Liver (tissue), 9 donors: Measurements from ENCODE around the gene C6orf58. TPM values are rescaled to one million over a fixed set of nuclear protein-coding genes. Genes with fewer than 3 reads are reported as not detected.

Experiments
- DNase-seq: peaks from one replicate; pipeline ENCODE4 v3.0.0-alpha.2; 2017; ENCODE audit warnings: low spot score
- H3K27ac ChIP-seq, 2 donors: one replicate each; pipeline ENCODE4 v1.7.0; 2013; ENCODE audit warnings: inconsistent platforms in 2 of 2, low read length in 2 of 2, control low read depth in 1 of 2, low read depth in 1 of 2, mild to moderate bottlenecking in 1 of 2
- H3K27me3 ChIP-seq, 4 donors: one replicate each; pipeline versions ENCODE4 v1.6.1 to v1.7.0; 2013; ENCODE audit warnings: low read length in 3 of 4, inconsistent platforms in 1 of 4, mild to moderate bottlenecking in 1 of 4, moderate library complexity in 1 of 4; ENCODE audit not compliant: control insufficient read depth in 4 of 4, insufficient read depth in 4 of 4
- H3K36me3 ChIP-seq, 4 donors: one replicate each; pipeline versions ENCODE4 v1.6.1 to v1.7.0; 2013; ENCODE audit warnings: low read length in 3 of 4, mild to moderate bottlenecking in 3 of 4, low read depth in 1 of 4, moderate library complexity in 1 of 4; ENCODE audit not compliant: control insufficient read depth in 4 of 4, insufficient read depth in 3 of 4
- H3K4me1 ChIP-seq, 4 donors: one replicate each; pipeline versions ENCODE4 v1.6.1 to v1.7.0; 2013; ENCODE audit warnings: low read length in 3 of 4, mild to moderate bottlenecking in 3 of 4, moderate library complexity in 1 of 4; ENCODE audit not compliant: control insufficient read depth in 4 of 4, insufficient read depth in 4 of 4
- H3K4me3 ChIP-seq, 3 donors: one replicate each; pipeline versions ENCODE4 v1.6.1 to v1.7.0; 2013; ENCODE audit warnings: low read length in 3 of 3, control low read depth in 1 of 3, low read depth in 1 of 3, mild to moderate bottlenecking in 1 of 3
- H3K9ac ChIP-seq, 2 donors: one replicate each; pipeline ENCODE4 v1.7.0; 2013; ENCODE audit warnings: low read length in 2 of 2, mild to moderate bottlenecking in 2 of 2, moderate library complexity in 2 of 2, control low read depth in 1 of 2, low read depth in 1 of 2
- H3K9me3 ChIP-seq, 4 donors: one replicate each; pipeline versions ENCODE4 v1.6.1 to v1.7.0; 2013; ENCODE audit warnings: low read length in 3 of 4; ENCODE audit not compliant: control insufficient read depth in 4 of 4
- ATF3 ChIP-seq: IDR thresholded peaks from 2 replicates; pipeline ENCODE4 v1.6.1; 2016; ENCODE audit warnings: antibody characterized with exemption
- CTCF ChIP-seq: fragments of 150-350 bp; IDR thresholded peaks from 2 replicates; pipeline ENCODE4 v1.5.1; 2017; ENCODE audit warnings: improper control_type of control experiment, low read depth, low read length; ENCODE audit not compliant: missing input control
- EGR1 ChIP-seq, 2 donors: IDR thresholded peaks; 2 replicates each; pipeline ENCODE4 v1.6.1; 2016 to 2018; ENCODE audit warnings: antibody characterized with exemption in 2 of 2, low read depth in 2 of 2
- FOXA1 ChIP-seq: IDR thresholded peaks from 2 replicates; pipeline ENCODE4 v1.6.1; 2016; ENCODE audit warnings: antibody characterized with exemption
- FOXA2 ChIP-seq: IDR thresholded peaks from 2 replicates; pipeline ENCODE4 v1.6.1; 2016; ENCODE audit warnings: antibody characterized with exemption
- GABPA ChIP-seq, 2 donors: IDR thresholded peaks in 1 of 2; conservative IDR thresholded peaks in 1 of 2; 2 replicates each; pipeline ENCODE4 v1.6.1; 2016; ENCODE audit warnings: antibody characterized with exemption in 2 of 2, mild to moderate bottlenecking in 1 of 2, moderate library complexity in 1 of 2
- HNF4A ChIP-seq, 2 donors: conservative IDR thresholded peaks; 2 replicates each; pipeline ENCODE4 v1.6.1; 2016; ENCODE audit warnings: antibody characterized with exemption in 2 of 2, mild to moderate bottlenecking in 2 of 2
- HNF4G ChIP-seq: IDR thresholded peaks from 2 replicates; pipeline ENCODE4 v1.6.1; 2016; ENCODE audit warnings: antibody characterized with exemption
- JUND ChIP-seq, 2 donors: IDR thresholded peaks; 2 replicates each; pipeline ENCODE4 v1.6.1; 2016; ENCODE audit warnings: antibody characterized with exemption in 2 of 2
- MAX ChIP-seq: IDR thresholded peaks from 2 replicates; pipeline ENCODE4 v1.6.1; 2016; ENCODE audit warnings: antibody characterized with exemption
- NR2F2 ChIP-seq: IDR thresholded peaks from 2 replicates; pipeline ENCODE4 v1.6.1; 2016; ENCODE audit warnings: antibody characterized with exemption
- RAD21 ChIP-seq, 2 donors: IDR thresholded peaks; 2 replicates each; pipeline ENCODE4 v1.6.1; 2016; ENCODE audit warnings: antibody characterized with exemption in 2 of 2, mild to moderate bottlenecking in 2 of 2
- REST ChIP-seq: IDR thresholded peaks from 2 replicates; pipeline ENCODE4 v1.6.1; 2016; ENCODE audit warnings: antibody characterized with exemption, mild to moderate bottlenecking
- RXRA ChIP-seq, 2 donors: IDR thresholded peaks; 2 replicates each; pipeline ENCODE4 v1.6.1; 2017 to 2018; ENCODE audit warnings: antibody characterized with exemption in 2 of 2, mild to moderate bottlenecking in 1 of 2
- SP1 ChIP-seq: IDR thresholded peaks from 2 replicates; pipeline ENCODE4 v1.6.1; 2018; ENCODE audit warnings: antibody characterized with exemption, mild to moderate bottlenecking
- TAF1 ChIP-seq: conservative IDR thresholded peaks from 2 replicates; pipeline ENCODE4 v1.6.1; 2016; ENCODE audit warnings: antibody characterized with exemption, mild to moderate bottlenecking
- YY1 ChIP-seq: IDR thresholded peaks from 2 replicates; pipeline ENCODE4 v1.6.1; 2016; ENCODE audit warnings: antibody characterized with exemption, mild to moderate bottlenecking
- ZBTB33 ChIP-seq: IDR thresholded peaks from 2 replicates; pipeline ENCODE4 v1.6.1; 2016; ENCODE audit warnings: antibody characterized with exemption
- WGBS: extraction: QIAGEN DNeasy Blood & Tissue Kit; methylation state at CpG from one replicate; pipeline ENCODE4 v1.1.7; 2013; 5-methylcytosine and 5-hydroxymethylcytosine counted together
- polyA plus RNA-seq, 2 donors: library from polyadenylated mRNA; stranded (reverse) in 1 of 2; unstranded in 1 of 2; fragments of 200-250 nt in 1 of 2; fragments of >200 nt in 1 of 2; fragmentation: Nextera tagmentation in 1 of 2; extraction: Ambion mirVana in 1 of 2; gene quantifications; one replicate each; pipeline versions ENCODE4 v1.2.1 to v1.2.3, GENCODE V29; 2013 to 2015
- total RNA-seq, 2 donors: library from RNA; depleted of rRNA; stranded (reverse); fragments of >200 nt; gene quantifications; one replicate each; pipeline ENCODE4 v1.2.3, GENCODE V29; 2014
- donor health status: healthy.
- donor health status: healthy.
- donor health status: healthy.
- donor health status: healthy.
- donor health status: healthy.

C6orf58 gene
- total and polyA plus RNA-seq, 4 donors = 0.08 to 0.09 TPM; not detected in 2

- Histone ChIP-seq H3K9me3 (peaks cover 0 to 7% (median 2%) of the 10 kb centered on the region in 4 donors), H3K4me1 (no peaks in the 10 kb centered on the region), H3K27ac (no peak overlapping the region), H3K4me3 (no peak overlapping the region), H3K36me3 (no peaks in the 10 kb centered on the region), H3K9ac (no peak overlapping the region), H3K27me3 (no peaks in the 10 kb centered on the region)
- 54% methylated on average over 3 of the region's 3 CpGs for WGBS
- no peak for DNase-seq
- peak; percentile 15 for TF ChIP-seq CTCF
- peak; percentile 36 to 44 for TF ChIP-seq RAD21 (IDR thresholded peaks at IDR 0.05)
- no peak for TF ChIP-seq NR2F2
Observed at GRCh38 chr6:127606131-127606562, 29.2 kb downstream of the C6orf58 start.

GRCh38 chr6:127608554-127609270 is 31.7 kb downstream of the C6orf58 start:
- no peak overlapping the region for H3K27ac ChIP-seq
- H3K36me3 ChIP-seq = no peaks in the 10 kb centered on the region
- H3K4me1 ChIP-seq = no peaks in the 10 kb centered on the region
- DNase-seq = no peak
- no peak overlapping the region for H3K9ac ChIP-seq
- no peaks in the 10 kb centered on the region for H3K27me3 ChIP-seq
- 71% methylated on average over 3 of the region's 3 CpGs for WGBS
- no peak for TF ChIP-seq JUND (IDR thresholded peaks at IDR 0.05)
- no peak for TF ChIP-seq HNF4A (conservative IDR thresholded peaks at IDR 0.05)
- no peak for TF ChIP-seq MAX
- no peak for TF ChIP-seq EGR1 (IDR thresholded peaks at IDR 0.05; ENCODE audit: low read depth in 2 of 2)
- no peak for TF ChIP-seq NR2F2
- no peak for TF ChIP-seq CTCF
- no peak for TF ChIP-seq ZBTB33
- no peak for TF ChIP-seq RXRA (IDR thresholded peaks at IDR 0.05)
- TF ChIP-seq FOXA1 = no peak
- TF ChIP-seq SP1 = no peak
- TF ChIP-seq FOXA2 = no peak
- no peak for TF ChIP-seq HNF4G
- no peak for TF ChIP-seq YY1
- TF ChIP-seq ATF3 = no peak
- TF ChIP-seq RAD21 (IDR thresholded peaks at IDR 0.05) = no peak
- no peak for TF ChIP-seq REST
- TF ChIP-seq TAF1 = no peak
- no peak for TF ChIP-seq GABPA (IDR thresholded peaks at IDR 0.05 in 1 of 2, conservative IDR thresholded peaks at IDR 0.05 in 1 of 2)
- no peak overlapping the region for H3K4me3 ChIP-seq
- H3K9me3 ChIP-seq = no peaks in the 10 kb centered on the region
